Measurements from ENCODE around the gene EBF3. TPM values are rescaled to one million over a fixed set of nuclear protein-coding genes. Genes with fewer than 3 reads are reported as not detected.
A peak's percentile ranks its signal among the peaks of the same experiment; 100 is the strongest.

The EBF3 gene
- total RNA-seq, 1 donor from 2014 or later, result 0.15 TPM

DNA sequence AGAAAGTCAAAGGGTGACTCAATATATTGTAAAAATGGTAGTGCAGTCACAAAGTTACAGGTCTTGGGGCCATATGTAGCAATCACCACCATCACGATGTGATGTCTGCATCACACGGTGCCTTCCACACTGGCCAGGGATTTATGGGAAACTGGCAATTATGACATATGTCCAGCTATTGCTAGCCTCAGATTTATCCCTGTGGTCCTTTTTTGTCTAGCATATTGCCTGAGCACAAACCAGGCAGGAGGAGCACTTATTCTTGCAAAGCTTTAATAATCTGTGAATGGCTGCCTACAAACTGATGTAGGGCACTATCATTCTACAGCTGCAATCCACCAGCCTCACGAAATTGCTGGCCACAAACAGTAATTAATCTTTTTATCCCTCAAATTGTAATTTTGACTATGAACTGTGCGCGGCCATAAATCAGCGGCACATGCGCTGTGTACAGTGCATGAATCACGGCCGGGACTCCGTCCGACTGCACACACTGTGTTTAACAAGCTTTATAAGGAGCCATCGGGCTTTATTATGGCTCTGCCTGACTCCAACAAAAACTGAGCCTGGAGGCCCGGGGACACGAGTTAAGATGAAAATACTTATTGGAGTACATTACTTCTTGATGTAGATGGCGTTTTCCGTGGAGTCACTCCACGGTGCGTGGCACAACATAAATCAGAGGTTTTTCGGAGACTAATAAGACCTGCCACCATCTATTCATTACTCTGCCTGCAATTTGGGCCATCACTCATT lies 115.2 kb downstream of the EBF3 start:
- TF ChIP-seq, protein P1, sequence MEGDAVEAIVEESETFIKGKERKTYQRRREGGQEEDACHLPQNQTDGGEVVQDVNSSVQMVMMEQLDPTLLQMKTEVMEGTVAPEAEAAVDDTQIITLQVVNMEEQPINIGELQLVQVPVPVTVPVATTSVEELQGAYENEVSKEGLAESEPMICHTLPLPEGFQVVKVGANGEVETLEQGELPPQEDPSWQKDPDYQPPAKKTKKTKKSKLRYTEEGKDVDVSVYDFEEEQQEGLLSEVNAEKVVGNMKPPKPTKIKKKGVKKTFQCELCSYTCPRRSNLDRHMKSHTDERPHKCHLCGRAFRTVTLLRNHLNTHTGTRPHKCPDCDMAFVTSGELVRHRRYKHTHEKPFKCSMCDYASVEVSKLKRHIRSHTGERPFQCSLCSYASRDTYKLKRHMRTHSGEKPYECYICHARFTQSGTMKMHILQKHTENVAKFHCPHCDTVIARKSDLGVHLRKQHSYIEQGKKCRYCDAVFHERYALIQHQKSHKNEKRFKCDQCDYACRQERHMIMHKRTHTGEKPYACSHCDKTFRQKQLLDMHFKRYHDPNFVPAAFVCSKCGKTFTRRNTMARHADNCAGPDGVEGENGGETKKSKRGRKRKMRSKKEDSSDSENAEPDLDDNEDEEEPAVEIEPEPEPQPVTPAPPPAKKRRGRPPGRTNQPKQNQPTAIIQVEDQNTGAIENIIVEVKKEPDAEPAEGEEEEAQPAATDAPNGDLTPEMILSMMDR (IDR thresholded peaks at IDR 0.05), result no peak
- TF ChIP-seq EZH2phosphoT487 (IDR thresholded peaks at IDR 0.05) (no peak), EZH2 (IDR thresholded peaks at IDR 0.05) (no peak)
- no peak overlapping the region for H3K27ac Mint-ChIP-seq
- Histone ChIP-seq H3K4me3 (no peak overlapping the region), H3K36me3 (no peaks in the 10 kb centered on the region), H3K4me2 (no peak overlapping the region), H3K4me1 (peaks cover 9% of the 10 kb centered on the region), H4K20me1 (ENCODE audit: low read depth) (no peaks in the 10 kb centered on the region), H3F3A (ENCODE audit: low read depth) (no peaks in the 10 kb centered on the region), H3K79me2 (ENCODE audit: low read depth) (no peaks in the 10 kb centered on the region), H3K27me3 (no peaks in the 10 kb centered on the region), H3K9me3 (ENCODE audit: low read depth) (no peaks in the 10 kb centered on the region), H3K9ac (no peak overlapping the region), H3K27ac (no peak overlapping the region), H2AFZ (replicated peaks) (no peak overlapping the region)
- no peak for DNase-seq (ENCODE audit: low spot score)
- peaks cover 3% of the 10 kb centered on the region for H3K27me3 Mint-ChIP-seq (ENCODE audit: insufficient read depth, low read depth)
- H3K4me1 Mint-ChIP-seq, result peaks cover 24% of the 10 kb centered on the region
- no peaks in the 10 kb centered on the region for H3K9me3 Mint-ChIP-seq
- H3K36me3 Mint-ChIP-seq, result no peaks in the 10 kb centered on the region
- no peak overlapping the region for H3K4me3 Mint-ChIP-seq

DNA sequence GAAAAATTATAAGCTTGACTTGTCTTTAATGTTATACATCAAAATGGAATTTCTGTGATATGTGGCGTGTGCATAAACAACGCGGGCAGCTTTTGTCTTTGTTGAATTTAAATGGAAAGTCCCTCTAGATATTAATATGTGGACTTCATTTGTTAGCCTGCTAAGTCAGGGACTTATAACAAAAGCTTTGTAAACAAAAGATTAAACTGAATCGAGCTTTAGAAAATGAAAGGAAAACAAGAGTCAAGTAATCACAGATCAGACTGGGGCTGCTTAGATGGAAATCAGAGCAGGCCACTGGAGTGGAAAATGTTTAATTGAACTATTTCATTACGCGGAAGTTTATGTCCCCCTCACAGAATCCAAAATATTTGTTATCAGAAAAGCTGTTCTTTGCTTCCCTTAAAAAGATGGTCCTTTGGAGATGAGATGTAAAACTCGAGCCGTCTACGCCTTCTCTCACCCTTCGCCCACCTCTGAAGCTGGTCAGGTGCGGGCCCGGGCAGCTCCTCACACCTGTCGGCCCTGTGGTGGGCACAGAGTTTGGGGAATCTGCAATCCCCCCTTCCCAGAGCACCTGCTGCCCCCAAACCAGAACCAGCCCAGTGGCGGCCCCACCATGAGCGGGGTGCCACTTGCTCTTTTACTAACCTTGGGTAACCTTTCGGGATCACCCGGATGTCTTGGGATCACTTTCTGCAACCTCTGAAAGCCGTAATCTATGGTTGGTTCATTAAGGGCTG lies 116.2 kb downstream of the EBF3 start:
- no peak overlapping the region for H3K4me2 ChIP-seq
- H3K4me1 ChIP-seq, result peaks cover 4% of the 10 kb centered on the region
- no peaks in the 10 kb centered on the region for H3K9me3 Mint-ChIP-seq
- no peak overlapping the region for H3K9ac ChIP-seq
- DNase-seq (ENCODE audit: low spot score), result no peak
- H3K4me1 Mint-ChIP-seq, result peaks cover 20% of the 10 kb centered on the region
- H3K4me3 ChIP-seq, result no peak overlapping the region
- no peaks in the 10 kb centered on the region for H3K36me3 Mint-ChIP-seq
- H3K27me3 ChIP-seq, result no peaks in the 10 kb centered on the region
- TF ChIP-seq EZH2 (IDR thresholded peaks at IDR 0.05) (no peak), EZH2phosphoT487 (IDR thresholded peaks at IDR 0.05) (no peak)
- TF ChIP-seq, protein P1 (IDR thresholded peaks at IDR 0.05), result no peak
- no peak overlapping the region for H2AFZ ChIP-seq (replicated peaks)
- H3K27ac Mint-ChIP-seq, result no peak overlapping the region
- H3K4me3 Mint-ChIP-seq, result no peak overlapping the region
- H3F3A ChIP-seq (ENCODE audit: low read depth), result no peaks in the 10 kb centered on the region
- no peaks in the 10 kb centered on the region for H4K20me1 ChIP-seq (ENCODE audit: low read depth)
- peaks cover 3% of the 10 kb centered on the region for H3K27me3 Mint-ChIP-seq (ENCODE audit: insufficient read depth, low read depth)
- no peaks in the 10 kb centered on the region for H3K36me3 ChIP-seq
- no peaks in the 10 kb centered on the region for H3K9me3 ChIP-seq (ENCODE audit: low read depth)
- H3K27ac ChIP-seq, result no peak overlapping the region
- H3K79me2 ChIP-seq (ENCODE audit: low read depth), result no peaks in the 10 kb centered on the region

DNA sequence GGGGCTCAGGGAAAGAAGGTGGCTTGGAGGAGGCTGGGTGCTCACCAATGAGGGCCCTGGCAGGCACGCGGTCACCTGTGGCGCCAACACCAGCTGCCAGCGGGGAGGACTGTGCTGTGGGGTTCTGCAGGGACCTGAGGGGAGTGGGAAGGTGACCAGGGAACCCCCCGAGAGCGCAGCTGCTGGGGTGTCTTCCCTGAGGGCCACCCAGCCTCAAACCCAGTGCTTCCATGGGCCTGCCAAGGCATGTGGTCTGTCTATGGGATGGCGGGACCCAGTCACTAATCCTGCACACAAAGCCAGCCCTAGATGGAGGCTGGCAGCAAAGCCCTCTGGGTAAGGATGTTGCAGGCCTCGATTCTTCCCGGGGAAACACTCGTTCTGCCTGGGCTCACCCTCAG lies 117.1 kb downstream of the EBF3 start:
- Histone ChIP-seq H3K4me3 (no peak overlapping the region), H3K27me3 (no peaks in the 10 kb centered on the region), H3K9ac (no peak overlapping the region), H3K27ac (no peak overlapping the region), H3K9me3 (ENCODE audit: low read depth) (no peaks in the 10 kb centered on the region), H2AFZ (replicated peaks) (no peak overlapping the region), H3K4me1 (no peaks in the 10 kb centered on the region), H4K20me1 (ENCODE audit: low read depth) (no peaks in the 10 kb centered on the region), H3K79me2 (ENCODE audit: low read depth) (no peaks in the 10 kb centered on the region), H3K4me2 (no peak overlapping the region), H3K36me3 (no peaks in the 10 kb centered on the region), H3F3A (ENCODE audit: low read depth) (no peaks in the 10 kb centered on the region)
- DNase-seq (ENCODE audit: low spot score), result no peak
- H3K9me3 Mint-ChIP-seq, result no peaks in the 10 kb centered on the region
- H3K27me3 Mint-ChIP-seq (ENCODE audit: insufficient read depth, low read depth), result peaks cover 4% of the 10 kb centered on the region
- H3K27ac Mint-ChIP-seq, result peak overlapping the region; percentile 42
- no peak overlapping the region for H3K4me3 Mint-ChIP-seq
- TF ChIP-seq, protein P1 (IDR thresholded peaks at IDR 0.05), result no peak
- TF ChIP-seq EZH2 (IDR thresholded peaks at IDR 0.05), result no peak
- H3K4me1 Mint-ChIP-seq, result peaks cover 20% of the 10 kb centered on the region
- no peaks in the 10 kb centered on the region for H3K36me3 Mint-ChIP-seq
